PC-9 (cell line): Measurements from ENCODE around the gene ADGRL1. TPM values are rescaled to one million over a fixed set of nuclear protein-coding genes. Genes with fewer than 3 reads are reported as not detected.

Experiments used
- BruUV-seq: library from RNA; stranded (reverse); fragments of 400-500 nt; replicated peaks from 2 replicates; lab custom pipeline; 2021; lab: Mats Ljungman, UMichigan
- CTCF ChIA-PET: fragments of 300-600 bp; sonication (Branson Sonifier 250); formaldehyde crosslinking; loops from one replicate; lab custom pipeline; 2022; ENCODE audit warnings: antibody characterized with exemption; lab: Charles Lee
- POLR2A ChIA-PET: fragments of 300-600 bp; sonication (Branson Sonifier 250); formaldehyde crosslinking; loops from one replicate; lab custom pipeline; 2022; ENCODE audit warnings: antibody characterized with exemption; ENCODE audit not compliant: unreplicated experiment; lab: Charles Lee
- DNase-seq, 2 experiments: peaks; one replicate each; pipeline versions ENCODE4 v3.0.0 to v3.0.0-alpha.2; 2015 to 2022; ENCODE audit warnings: mixed read lengths in 1 of 2
- H2AFZ ChIP-seq: fragments of 200-600 bp; sonication (generic); 2 replicates; pipeline ENCODE4 v1.8.1; 2017; ENCODE audit warnings: antibody characterized with exemption
- H3F3A ChIP-seq: fragments of 200-600 bp; sonication (generic); 2 replicates; pipeline ENCODE4 v1.8.1; 2017; ENCODE audit warnings: antibody characterized with exemption, mild to moderate bottlenecking, low read depth; ENCODE audit not compliant: insufficient read depth
- H3K27ac ChIP-seq: fragments of 200-600 bp; sonication (generic); 2 replicates; pipeline ENCODE4 v1.6.1; 2016; ENCODE audit warnings: mixed run types
- H3K27me3 ChIP-seq: fragments of 200-600 bp; sonication (generic); 2 replicates; pipeline ENCODE4 v1.6.1; 2016; ENCODE audit warnings: low read depth, mixed run types; ENCODE audit not compliant: insufficient read depth
- H3K36me3 ChIP-seq: fragments of 200-600 bp; sonication (generic); 2 replicates; pipeline ENCODE4 v1.6.1; 2016; ENCODE audit warnings: low read depth, mixed run types
- H3K4me1 ChIP-seq: fragments of 200-600 bp; sonication (generic); replicated peaks from 2 replicates; pipeline ENCODE4 v1.6.1; 2016; ENCODE audit warnings: mixed run types; ENCODE audit not compliant: insufficient read depth
- H3K4me2 ChIP-seq: fragments of 200-600 bp; sonication (generic); 2 replicates; pipeline ENCODE4 v1.6.1; 2017; ENCODE audit warnings: mixed run types
- H3K4me3 ChIP-seq: fragments of 200-600 bp; sonication (generic); 2 replicates; pipeline ENCODE4 v1.6.1; 2016; ENCODE audit warnings: mixed run types
- H3K79me2 ChIP-seq: fragments of 200-600 bp; sonication (generic); 2 replicates; pipeline ENCODE4 v1.6.1; 2017; ENCODE audit warnings: low read depth, mixed run types
- H3K9me2 ChIP-seq: fragments of 200-600 bp; sonication (generic); 2 replicates; pipeline ENCODE4 v1.8.1; 2017; ENCODE audit warnings: mild to moderate bottlenecking; ENCODE audit not compliant: insufficient read depth
- H3K9me3 ChIP-seq: fragments of 200-600 bp; sonication (generic); 2 replicates; pipeline ENCODE4 v1.8.1; 2016; ENCODE audit warnings: low read depth; ENCODE audit not compliant: insufficient read depth
- H4K20me1 ChIP-seq: fragments of 200-600 bp; sonication (generic); 2 replicates; pipeline ENCODE4 v1.8.1; 2017; ENCODE audit not compliant: insufficient read depth
- CTCF ChIP-seq: fragments of 200-600 bp; sonication (generic); conservative IDR thresholded peaks from 2 replicates; pipeline ENCODE4 v1.6.1; 2017; ENCODE audit warnings: mixed run types, antibody characterized with exemption, mild to moderate bottlenecking, moderate library complexity
- EZH2 ChIP-seq: fragments of 200-600 bp; sonication (generic); IDR thresholded peaks from 2 replicates; pipeline ENCODE4 v1.8.0; 2017; ENCODE audit warnings: antibody characterized with exemption, low read depth
- intact Hi-C: fragments of 100-400 bp; cut with micrococcal nuclease; formaldehyde crosslinking; loops from one replicate; pipeline ENCODE4 v1.10.0; 2022; ENCODE audit not compliant: unreplicated experiment
- total RNA-seq: library from RNA; stranded (reverse); gene quantifications from 2 replicates; pipeline ENCODE4 v1.2.3, GENCODE V29; 2021

Gene ADGRL1
- total RNA-seq, 1 experiment from 2014 or later = 31.5 TPM

GRCh38 chr19:14127176-14127575 lies 78.8 kb downstream of the ADGRL1 start:
- Histone ChIP-seq H3K27me3 (no peaks in the 10 kb centered on the region), H3K4me1 (no peaks in the 10 kb centered on the region), H2AFZ (no peak overlapping the region), H3K27ac (no peak overlapping the region), H3K4me2 (no peak overlapping the region), H3K9me2 (no peaks in the 10 kb centered on the region), H3K9me3 (no peaks in the 10 kb centered on the region), H3F3A (peaks cover 16% of the 10 kb centered on the region; the same call in 1 of the 2 replicates), H3K36me3 (no peaks in the 10 kb centered on the region), H4K20me1 (no peaks in the 10 kb centered on the region), H3K79me2 (no peaks in the 10 kb centered on the region), H3K4me3 (no peak overlapping the region)
- POLR2A ChIA-PET = no interaction called here
- no TSS peak for BruUV-seq
- CTCF ChIA-PET = no interaction called here
- intact Hi-C loops = no loop called here
- DNase-seq = no peak
- no peak for TF ChIP-seq CTCF
- TF ChIP-seq EZH2 = no peak

GRCh38 chr19:14122924-14123323 lies 83.0 kb downstream of the ADGRL1 start:
- CTCF ChIA-PET = interaction anchor here (0.7 kb wide), 2 partner anchors 13 to 486 kb away, joined by 4 to 8 read pairs; partner anchors contain the start of gene ASF1B
- Histone ChIP-seq H3F3A (peaks cover 34% of the 10 kb centered on the region), H3K4me1 (peaks cover 15% of the 10 kb centered on the region), H2AFZ (no peak overlapping the region), H3K79me2 (no peaks in the 10 kb centered on the region), H3K4me2 (no peak overlapping the region), H3K9me3 (no peaks in the 10 kb centered on the region), H3K27me3 (no peaks in the 10 kb centered on the region), H4K20me1 (no peaks in the 10 kb centered on the region), H3K4me3 (no peak overlapping the region), H3K27ac (no peak overlapping the region), H3K36me3 (no peaks in the 10 kb centered on the region), H3K9me2 (no peaks in the 10 kb centered on the region)
- TF ChIP-seq CTCF = no peak
- TF ChIP-seq EZH2 = no peak
- POLR2A ChIA-PET = no interaction called here
- intact Hi-C loops = no loop called here
- no TSS peak for BruUV-seq
- DNase-seq = no peak

GRCh38 chr19:14120497-14120780 lies 85.5 kb downstream of the ADGRL1 start:
- Histone ChIP-seq H3K9me2 (no peaks in the 10 kb centered on the region), H3K4me1 (peaks cover 21% of the 10 kb centered on the region), H3F3A (peaks cover 44% of the 10 kb centered on the region), H3K79me2 (peaks cover 16% of the 10 kb centered on the region), H3K9me3 (no peaks in the 10 kb centered on the region), H3K4me3 (no peak overlapping the region), H3K4me2 (no peak overlapping the region), H2AFZ (no peak overlapping the region), H3K27me3 (no peaks in the 10 kb centered on the region), H4K20me1 (no peaks in the 10 kb centered on the region), H3K27ac (no peak overlapping the region), H3K36me3 (no peaks in the 10 kb centered on the region)
- BruUV-seq = no TSS peak
- ChIA-PET POLR2A (no interaction called here), CTCF (no interaction called here)
- intact Hi-C loops = no loop called here
- TF ChIP-seq CTCF (no peak), EZH2 (no peak)
- DNase-seq = no peak
